HCT116 (cell line): ENCODE measurements around the gene MINDY4. TPM values are rescaled to one million over a fixed set of nuclear protein-coding genes. Genes with fewer than 3 reads are reported as not detected.

Source experiments
- ATAC-seq: fragments of 200-7000 bp; cut with Tn5 transposase; 2 replicates; pipeline ENCODE4 v1.9.1; 2020; ENCODE audit warnings: mild to moderate bottlenecking, moderate library complexity
- BruUV-seq: library from RNA; stranded (reverse); fragments of 400-500 nt; replicated peaks from 2 replicates; lab custom pipeline; 2021; lab: Mats Ljungman, UMichigan
- CTCF ChIA-PET: fragments of 300-600 bp; sonication (Branson Sonifier 250); formaldehyde crosslinking; loops from one replicate; lab custom pipeline; 2021; ENCODE audit warnings: antibody characterized with exemption; lab: Charles Lee
- POLR2A ChIA-PET: fragments of 300-600, 350-600 bp; sonication (Branson Sonifier 250); formaldehyde crosslinking; loops from one replicate; lab custom pipeline; 2021; ENCODE audit warnings: antibody characterized with exemption; lab: Charles Lee
- RAD21 ChIA-PET, 2 experiments: fragments of 300-600 bp; sonication (Branson Sonifier 250); formaldehyde crosslinking; loops; one replicate each; lab custom pipeline; 2023; ENCODE audit warnings: low total read pairs in 2 of 2; ENCODE audit not compliant: uncharacterized antibody in 2 of 2, unreplicated experiment in 2 of 2, low non-redundant PET in 1 of 2; lab: Charles Lee
- DNase-seq: peaks from one replicate; pipeline ENCODE4 v3.0.0-alpha.2; 2010; ENCODE audit warnings: low read depth, low spot score
- H2AFZ ChIP-seq: fragments of 200-600 bp; shearing (Covaris generic), sonication (generic); 2 replicates; pipeline ENCODE4 v1.6.1; 2017; ENCODE audit warnings: low read depth, mixed run types, mixed read lengths, antibody characterized with exemption, low read length; ENCODE audit not compliant: poor library complexity, severe bottlenecking
- H3K27ac ChIP-seq: 2 replicates; pipeline ENCODE4 v1.5.1; 2012; ENCODE audit warnings: low read depth, low read length
- H3K27me3 ChIP-seq: fragments of 200-600 bp; sonication (generic); 2 replicates; pipeline ENCODE4 v1.6.1; 2016; ENCODE audit warnings: mixed run types, low read length, mixed read lengths; ENCODE audit not compliant: insufficient read depth
- H3K36me3 ChIP-seq, 2 experiments: fragments of 200-500 bp in 1 of 2; fragments of 200-600 bp in 1 of 2; sonication (Bioruptor generic) in 1 of 2; sonication (generic) in 1 of 2; 2 replicates each; pipeline versions ENCODE4 v1.5.1 to v1.6.1; 2014 to 2016; ENCODE audit warnings: low read length in 2 of 2, inconsistent platforms in 1 of 2, mixed read lengths in 1 of 2, mixed run types in 1 of 2; ENCODE audit not compliant: insufficient read depth in 2 of 2, control insufficient read depth in 1 of 2
- H3K4me1 ChIP-seq, 2 experiments: fragments of 200-600 bp in 1 of 2; sonication (generic) in 1 of 2; 2 replicates each; pipeline versions ENCODE4 v1.5.1 to v1.6.1; 2012 to 2017; ENCODE audit warnings: low read length in 2 of 2, inconsistent platforms in 1 of 2, mild to moderate bottlenecking in 1 of 2, mixed read lengths in 1 of 2, mixed run types in 1 of 2, moderate library complexity in 1 of 2; ENCODE audit not compliant: insufficient read depth in 2 of 2, control insufficient read depth in 1 of 2
- H3K4me2 ChIP-seq: fragments of 200-600 bp; sonication (generic); 2 replicates; pipeline ENCODE4 v1.6.1; 2017; ENCODE audit warnings: mixed run types, low read length, mixed read lengths
- H3K4me3 ChIP-seq, 2 experiments: fragments of 200-600 bp in 1 of 2; sonication (generic) in 1 of 2; replicated peaks in 1 of 2; 2 replicates each; pipeline ENCODE4 v1.5.1; 2011 to 2016; ENCODE audit warnings: low read length in 2 of 2, control low read depth in 1 of 2, low read depth in 1 of 2, mild to moderate bottlenecking in 1 of 2, mixed read lengths in 1 of 2, mixed run types in 1 of 2
- H3K79me2 ChIP-seq: fragments of 200-600 bp; sonication (generic); 2 replicates; pipeline ENCODE4 v1.6.1; 2017; ENCODE audit warnings: mild to moderate bottlenecking, mixed run types, low read length, moderate library complexity, mixed read lengths; ENCODE audit not compliant: insufficient read depth
- H3K9ac ChIP-seq: fragments of 200-600 bp; sonication (generic); 2 replicates; pipeline ENCODE4 v1.6.1; 2016; ENCODE audit warnings: low read length, mixed read lengths
- H3K9me2 ChIP-seq: fragments of 200-600 bp; sonication (generic), shearing (Covaris generic); 2 replicates; pipeline ENCODE4 v1.6.1; 2017; ENCODE audit warnings: mixed run types, mild to moderate bottlenecking, moderate library complexity; ENCODE audit not compliant: insufficient read depth
- H3K9me3 ChIP-seq, 2 experiments: fragments of 200-500 bp in 1 of 2; fragments of 200-600 bp in 1 of 2; sonication (Bioruptor generic) in 1 of 2; sonication (generic) in 1 of 2; 2 replicates each; pipeline ENCODE4 v1.6.1; 2014 to 2017; ENCODE audit warnings: low read length in 2 of 2, mixed read lengths in 2 of 2, inconsistent platforms in 1 of 2, low read depth in 1 of 2, mild to moderate bottlenecking in 1 of 2, mixed run types in 1 of 2, moderate library complexity in 1 of 2; ENCODE audit not compliant: control insufficient read depth in 1 of 2, insufficient read depth in 1 of 2
- H4K20me1 ChIP-seq: fragments of 200-600 bp; sonication (generic), shearing (Covaris generic); 2 replicates; pipeline ENCODE4 v1.6.1; 2017; ENCODE audit warnings: mixed run types, mild to moderate bottlenecking, moderate library complexity; ENCODE audit not compliant: insufficient read depth
- CBX3 ChIP-seq: IDR thresholded peaks from 2 replicates; pipeline ENCODE4 v1.6.1; 2012; ENCODE audit warnings: low read depth
- CEBPB ChIP-seq: IDR thresholded peaks from 2 replicates; pipeline ENCODE4 v1.6.1; 2012; ENCODE audit warnings: low read depth
- EGR1 ChIP-seq: IDR thresholded peaks from 2 replicates; pipeline ENCODE4 v1.6.1; 2012; ENCODE audit warnings: low read depth
- POLR2AphosphoS5 ChIP-seq: IDR thresholded peaks from 2 replicates; pipeline ENCODE4 v1.6.1; 2011; ENCODE audit warnings: mild to moderate bottlenecking, low read depth, low read length, moderate library complexity
- RAD21 ChIP-seq: IDR thresholded peaks from 2 replicates; pipeline ENCODE4 v1.6.1; 2012; ENCODE audit warnings: low read depth, mild to moderate bottlenecking
- SIN3A ChIP-seq: IDR thresholded peaks from 2 replicates; pipeline ENCODE4 v1.6.1; 2012; ENCODE audit warnings: low read depth
- SP1 ChIP-seq: IDR thresholded peaks from 2 replicates; pipeline ENCODE4 v1.6.1; 2012; ENCODE audit warnings: low read depth
- SRF ChIP-seq: IDR thresholded peaks from 2 replicates; pipeline ENCODE4 v1.6.1; 2012; ENCODE audit warnings: low read depth
- intact Hi-C: fragments of 100-400 bp; cut with micrococcal nuclease; formaldehyde crosslinking; loops from 2 replicates; pipeline ENCODE4 v1.10.0; 2022
- total RNA-seq: library from RNA; stranded (reverse); gene quantifications from one replicate; pipeline ENCODE4 v1.2.1, GENCODE V29; 2021; ENCODE audit not compliant: unreplicated experiment

Gene MINDY4
- total RNA-seq, 1 experiment from 2014 or later = 6.1 TPM

DNA sequence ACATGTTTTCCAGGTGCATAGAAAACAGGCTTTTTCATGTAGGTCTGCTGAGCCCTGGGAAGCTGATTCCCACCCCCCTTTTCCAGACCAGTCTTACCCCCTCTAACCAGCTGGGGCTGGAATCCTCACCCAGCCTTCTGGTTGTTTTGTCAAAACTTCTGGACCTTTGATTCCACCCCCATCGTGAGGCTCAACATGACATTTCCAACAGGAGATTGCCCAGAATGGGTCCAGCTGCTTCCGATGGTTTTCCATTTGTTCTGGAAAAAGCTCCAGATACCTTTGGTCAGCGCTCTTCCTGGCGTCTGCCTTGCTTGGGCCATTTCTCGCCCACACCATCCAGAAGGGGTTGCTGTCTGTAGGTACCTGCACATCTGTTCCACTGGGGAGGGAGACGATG, 41.5 kb downstream of the MINDY4 start:
- ATAC-seq = no peak
- CTCF ChIA-PET = no interaction called here

DNA sequence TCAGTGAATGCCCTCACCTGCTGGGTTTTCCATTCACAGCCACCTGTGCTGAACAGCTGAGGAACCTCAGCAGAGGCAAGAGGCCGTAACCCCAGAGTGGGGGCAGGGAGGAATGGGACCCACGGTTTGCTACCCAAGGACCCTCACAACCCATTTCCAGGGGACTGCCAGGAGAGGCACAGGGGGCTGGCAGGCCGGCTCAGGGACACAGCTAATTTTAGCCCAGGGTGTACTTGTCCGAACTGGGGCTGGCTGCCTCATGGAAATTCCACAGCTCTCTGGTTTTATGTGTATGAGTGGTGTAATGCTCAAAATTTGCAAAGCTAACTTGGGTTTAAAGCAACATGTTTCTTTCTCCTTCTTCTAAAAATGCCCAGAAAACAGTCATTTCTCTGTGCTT, 42.2 kb downstream of the MINDY4 start:
- RAD21 ChIA-PET = interaction anchor here in 1 of 2 experiments (0.5 kb wide), 1 partner anchor 95 kb away, joined by 4 read pairs; no protein-coding TSS in a partner anchor
- Histone ChIP-seq H3K4me3 (no peak overlapping the region), H3K36me3 (no peaks in the 10 kb centered on the region), H3K9me2 (no peaks in the 10 kb centered on the region), H3K9ac (no peak overlapping the region), H3K79me2 (no peaks in the 10 kb centered on the region), H3K27me3 (no peaks in the 10 kb centered on the region), H3K4me2 (no peak overlapping the region), H3K9me3 (no peaks in the 10 kb centered on the region), H4K20me1 (no peaks in the 10 kb centered on the region), H3K4me1 (no peaks in the 10 kb centered on the region), H2AFZ (no peak overlapping the region), H3K27ac (no peak overlapping the region)
- CTCF ChIA-PET = no interaction called here
- ATAC-seq = no peak
- POLR2A ChIA-PET = no interaction called here
- intact Hi-C loops = no loop called here
- no peak for DNase-seq
- BruUV-seq = no TSS peak
- TF ChIP-seq CBX3 = no peak
- no peak for TF ChIP-seq CEBPB
- TF ChIP-seq POLR2AphosphoS5 = no peak
- no peak for TF ChIP-seq RAD21
- no peak for TF ChIP-seq SP1

More for the DNA sequence above, 41.5 kb downstream of the MINDY4 start:
- intact Hi-C loops = no loop called here
- H3K79me2 ChIP-seq = no peaks in the 10 kb centered on the region
- no peaks in the 10 kb centered on the region for H3K9me3 ChIP-seq
- no peaks in the 10 kb centered on the region for H3K36me3 ChIP-seq
- H3K27me3 ChIP-seq = no peaks in the 10 kb centered on the region
- H3K4me3 ChIP-seq = no peak overlapping the region
- no peaks in the 10 kb centered on the region for H3K4me1 ChIP-seq
- RAD21 ChIA-PET = no interaction called here
- no TSS peak for BruUV-seq
- no peaks in the 10 kb centered on the region for H4K20me1 ChIP-seq
- no peak overlapping the region for H3K27ac ChIP-seq
- H3K9ac ChIP-seq = no peak overlapping the region
- H3K4me2 ChIP-seq = no peak overlapping the region
- POLR2A ChIA-PET = no interaction called here
- no peak overlapping the region for H2AFZ ChIP-seq
- no peak for TF ChIP-seq SRF
- no peak for TF ChIP-seq EGR1
- no peak for TF ChIP-seq SIN3A
- no peak for TF ChIP-seq POLR2AphosphoS5
- no peak for TF ChIP-seq SP1
- TF ChIP-seq, all 23 proteins: peak for 0
- H3K9me2 ChIP-seq = no peaks in the 10 kb centered on the region
- DNase-seq = no peak
